Heart right ventricle (tissue), 16 donors: ENCODE results near the gene TYW3. TPM values are rescaled to one million over a fixed set of nuclear protein-coding genes. Genes with fewer than 3 reads are reported as not detected.

Experiments
- ATAC-seq, 8 donors: fragments of 200-7000 bp; cut with Tn5 transposase; one replicate each; pipeline ENCODE4 v1.9.1; 2020; ENCODE audit warnings: mild to moderate bottlenecking in 8 of 8, moderate library complexity in 8 of 8, moderate number of reproducible peaks in 1 of 8
- DNase-seq, 2 donors: peaks; one replicate each; pipeline ENCODE4 v3.0.0-alpha.2; 2020
- H3K27ac ChIP-seq, 10 donors: fragments of 200-600 bp; sonication (generic) in 2 of 10; one replicate each; pipeline versions ENCODE4 v1.5.0 to v1.8.0; 2020 to 2022; ENCODE audit warnings: mild to moderate bottlenecking in 3 of 10
- H3K27me3 ChIP-seq, 7 donors: fragments of 200-600 bp; one replicate each; pipeline ENCODE4 v1.8.0; 2021 to 2022; ENCODE audit warnings: mild to moderate bottlenecking in 2 of 7
- H3K36me3 ChIP-seq, 9 donors: fragments of 200-600 bp; sonication (generic) in 1 of 9; one replicate each; pipeline versions ENCODE4 v1.5.0 to v1.8.0; 2020 to 2022; ENCODE audit warnings: mild to moderate bottlenecking in 2 of 9
- H3K4me1 ChIP-seq, 9 donors: fragments of 200-600 bp; sonication (generic) in 1 of 9; one replicate each; pipeline versions ENCODE4 v1.5.0 to v1.8.0; 2020 to 2022; ENCODE audit warnings: mild to moderate bottlenecking in 4 of 9
- H3K4me3 ChIP-seq, 10 donors: fragments of 200-600 bp; sonication (generic) in 2 of 10; one replicate each; pipeline versions ENCODE4 v1.5.0 to v1.8.0; 2020 to 2022; ENCODE audit warnings: mild to moderate bottlenecking in 7 of 10, moderate library complexity in 2 of 10
- H3K9me3 ChIP-seq, 11 donors: fragments of 200-600 bp in 10 of 11; sonication (generic) in 2 of 11; one replicate each; pipeline versions ENCODE4 v1.5.0 to v1.8.0; 2013 to 2022; ENCODE audit warnings: mild to moderate bottlenecking in 2 of 11, control low read depth in 1 of 11, moderate library complexity in 1 of 11
- WGBS, 2 donors: extraction: QIAGEN DNeasy Blood & Tissue Kit; methylation state at CpG; one replicate each; pipeline ENCODE4 v1.1.7; 2013; ENCODE audit warnings: inconsistent platforms in 1 of 2; 5-methylcytosine and 5-hydroxymethylcytosine counted together
- intact Hi-C, 10 donors: fragments of 100-400 bp; cut with DNase I; formaldehyde crosslinking; loops; one replicate each; pipeline versions ENCODE4 v1.11.1 to v1.14.2; 2022
- polyA plus RNA-seq, 2 donors: library from polyadenylated mRNA; stranded (reverse); fragments of 200-250 nt; gene quantifications; one replicate each; pipeline ENCODE4 v1.2.3, GENCODE V29; 2013
- total RNA-seq, 10 donors: library from RNA; stranded (reverse); fragmentation: NEBNext Ultra II Directional in 3 of 10; extraction: Animal tissue kit (Norgen Biotek cat#: 25700) in 3 of 10; gene quantifications; one replicate each; pipeline versions ENCODE4 v1.2.1 to v1.2.4, GENCODE V29; 2021 to 2023
- TF ChIP-seq, protein P1 (sequence below), 9 donors: fragments of 200-600 bp; sonication (generic) in 2 of 9; IDR thresholded peaks; one replicate each; pipeline versions ENCODE4 v1.5.0 to v1.8.0; 2021 to 2022; ENCODE audit warnings: antibody characterized with exemption in 9 of 9, mild to moderate bottlenecking in 5 of 9, moderate library complexity in 1 of 9
- donor health status: Arrhythmogenic right ventricular cardiomyopathy.
- donor health status: ischemic (EF 13 %, LVEDD 7.1; RV severe dilation, severe dysfunction).
- donor health status: healthy with polysubstance abuse.
- donor health status: DM: no; HTN: yes; CAD: no.
- donor health status: DM: no; HTN: no; CAD: no.
- donor health status: ischemic (EF 25% LVEDD 6.9; RV normal size, moderate dysfunction).
- donor health status: ischemic (EF 25% LVEDD 5.7; RV mildly dilated, moderate dysfunction).
- donor health status: healthy.
- donor health status: DM: yes; HTN: yes; CAD: no.
- donor health status: Ischemic cardiomyopathy.
- donor health status: ischemic (EF 35%, LVEDD 5.7; RV mildly dilated, moderate dysfunction).
- donor health status: nonischemic (EF 11% LVEDD 7.7; RV severe dilation, severe dysfunction).
- donor health status: DM: yes; HTN: yes; CAD: no.
- donor health status: PGD.
- donor health status: ischemic (EF 29% LVEDD 5.4; RV normal size, mild dysfunction).
- donor health status: nonischemic (EF 23%, LVEDD 6.1; RV moderate dilation, normal function).

Gene TYW3
- total and polyA plus RNA-seq, 12 donors, result 9.9 to 32.2 (median 20.3) TPM

DNA sequence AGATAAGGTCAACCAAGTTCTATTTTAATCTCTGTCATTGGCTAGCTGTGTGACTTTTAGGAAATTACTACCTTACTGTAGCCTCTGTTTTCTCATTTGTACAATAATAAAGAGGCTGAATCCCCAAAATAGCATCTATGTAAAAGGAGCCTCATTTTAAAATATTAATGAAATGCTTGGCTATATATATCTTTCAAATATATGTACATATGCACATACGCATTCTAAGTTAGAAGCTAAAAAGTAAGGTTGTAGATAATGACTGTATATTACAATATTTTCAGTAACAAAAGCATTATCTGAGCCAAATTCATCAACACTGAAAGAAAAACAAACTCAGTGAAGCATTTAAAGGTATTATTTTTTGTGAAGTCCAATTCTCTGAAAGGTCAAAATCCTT lies 44.6 kb downstream of the TYW3 start:
- TF ChIP-seq, protein P1, sequence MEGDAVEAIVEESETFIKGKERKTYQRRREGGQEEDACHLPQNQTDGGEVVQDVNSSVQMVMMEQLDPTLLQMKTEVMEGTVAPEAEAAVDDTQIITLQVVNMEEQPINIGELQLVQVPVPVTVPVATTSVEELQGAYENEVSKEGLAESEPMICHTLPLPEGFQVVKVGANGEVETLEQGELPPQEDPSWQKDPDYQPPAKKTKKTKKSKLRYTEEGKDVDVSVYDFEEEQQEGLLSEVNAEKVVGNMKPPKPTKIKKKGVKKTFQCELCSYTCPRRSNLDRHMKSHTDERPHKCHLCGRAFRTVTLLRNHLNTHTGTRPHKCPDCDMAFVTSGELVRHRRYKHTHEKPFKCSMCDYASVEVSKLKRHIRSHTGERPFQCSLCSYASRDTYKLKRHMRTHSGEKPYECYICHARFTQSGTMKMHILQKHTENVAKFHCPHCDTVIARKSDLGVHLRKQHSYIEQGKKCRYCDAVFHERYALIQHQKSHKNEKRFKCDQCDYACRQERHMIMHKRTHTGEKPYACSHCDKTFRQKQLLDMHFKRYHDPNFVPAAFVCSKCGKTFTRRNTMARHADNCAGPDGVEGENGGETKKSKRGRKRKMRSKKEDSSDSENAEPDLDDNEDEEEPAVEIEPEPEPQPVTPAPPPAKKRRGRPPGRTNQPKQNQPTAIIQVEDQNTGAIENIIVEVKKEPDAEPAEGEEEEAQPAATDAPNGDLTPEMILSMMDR (IDR thresholded peaks at IDR 0.05), result no peak
- ATAC-seq (no peak), DNase-seq (no peak)
- Histone ChIP-seq H3K36me3 (no peaks in the 10 kb centered on the region), H3K27me3 (peaks cover 0 to 62% (median 16%) of the 10 kb centered on the region in 7 donors), H3K4me3 (no peak overlapping the region), H3K4me1 (no peaks in the 10 kb centered on the region), H3K27ac (no peak overlapping the region), H3K9me3 (no peaks in the 10 kb centered on the region)
- WGBS, 2 donors, result 92 to 93% methylated on average over 1 of the region's 1 CpG
- intact Hi-C loops, result loop anchor here in 1 of 10 donors (10.0 kb wide), 1 partner anchor 427 kb away; no protein-coding TSS in a partner anchor

DNA sequence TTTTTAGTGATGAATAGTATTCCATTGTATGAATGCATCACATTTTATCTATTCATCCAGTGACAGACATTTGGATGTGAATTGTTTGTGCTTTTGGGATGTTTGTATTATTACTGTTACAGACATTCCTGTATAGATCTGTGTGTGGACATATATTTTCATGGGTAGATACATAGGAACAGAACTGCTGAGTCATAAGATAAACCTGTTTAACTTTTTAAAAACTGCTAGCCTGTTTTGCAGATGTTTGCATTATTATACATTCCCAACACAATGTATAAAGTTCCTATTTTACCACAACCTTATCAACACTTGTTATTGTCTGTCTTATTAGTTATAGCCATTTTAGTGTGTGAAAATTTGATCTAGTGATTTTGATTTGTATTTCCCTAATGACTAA lies 46.8 kb downstream of the TYW3 start:
- Histone ChIP-seq H3K4me1 (no peaks in the 10 kb centered on the region), H3K36me3 (no peaks in the 10 kb centered on the region), H3K27me3 (peaks cover 0 to 50% (median 16%) of the 10 kb centered on the region in 7 donors), H3K27ac (no peak overlapping the region), H3K4me3 (no peak overlapping the region), H3K9me3 (no peaks in the 10 kb centered on the region)
- DNase-seq (no peak), ATAC-seq (no peak)
- TF ChIP-seq, protein P1 (IDR thresholded peaks at IDR 0.05), result no peak
- intact Hi-C loops, result loop anchor here in 1 of 10 donors (10.0 kb wide), 1 partner anchor 425 kb away; no protein-coding TSS in a partner anchor

DNA sequence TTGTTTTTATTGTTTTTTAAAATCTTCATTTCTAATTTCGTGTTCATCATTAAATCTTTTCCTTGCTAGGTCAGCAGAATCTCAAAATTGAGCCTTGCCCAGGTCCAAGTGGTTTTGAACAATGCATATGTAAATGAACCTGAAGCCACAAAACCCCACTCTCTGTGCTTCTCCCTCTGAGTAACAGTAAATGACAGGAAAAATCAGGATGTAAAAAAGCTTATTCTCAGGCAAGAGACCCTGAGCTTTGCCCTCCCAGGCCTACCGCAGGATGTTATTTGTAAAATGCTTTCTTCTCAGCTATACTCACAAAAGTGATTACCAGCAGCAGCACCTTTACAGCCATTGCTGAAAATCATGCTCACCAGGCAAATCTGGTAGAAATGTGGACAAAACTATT lies 47.6 kb downstream of the TYW3 start:
- Histone ChIP-seq H3K27me3 (peaks cover 0 to 42% (median 7%) of the 10 kb centered on the region in 7 donors), H3K27ac (no peak overlapping the region), H3K36me3 (no peaks in the 10 kb centered on the region), H3K4me1 (no peaks in the 10 kb centered on the region), H3K9me3 (no peaks in the 10 kb centered on the region), H3K4me3 (no peak overlapping the region)
- ATAC-seq (no peak), DNase-seq (no peak)
- TF ChIP-seq, protein P1 (IDR thresholded peaks at IDR 0.05), result no peak
- WGBS, 2 donors, result 57 to 58% methylated on average over 2 of the region's 2 CpGs
- intact Hi-C loops, result no loop called here

DNA sequence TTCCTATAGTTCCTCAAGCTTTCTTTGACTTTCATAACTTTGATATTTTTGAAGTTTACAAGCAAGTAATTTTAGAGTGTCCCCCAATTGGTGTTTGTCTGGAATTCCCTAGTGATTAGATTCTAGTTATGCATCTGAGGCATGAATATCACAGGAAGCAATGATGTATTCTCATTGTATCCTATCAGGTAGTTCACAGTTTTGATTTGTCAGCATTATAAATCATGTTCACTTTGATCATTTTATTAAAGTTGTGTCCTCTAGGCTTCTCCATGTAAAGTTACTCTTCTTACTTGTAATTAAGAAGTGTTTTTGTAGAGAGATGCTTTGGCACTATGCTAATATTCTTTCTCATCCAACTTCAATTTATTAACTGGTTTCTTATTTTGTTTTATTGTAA lies 53.0 kb downstream of the TYW3 start:
- peaks cover 0 to 3% (median 0%) of the 10 kb centered on the region in 11 donors for H3K9me3 ChIP-seq
- H3K4me3 ChIP-seq, result no peak overlapping the region
- DNase-seq (no peak), ATAC-seq (no peak)
- H3K36me3 ChIP-seq, result no peaks in the 10 kb centered on the region
- TF ChIP-seq, protein P1 (IDR thresholded peaks at IDR 0.05), result no peak
- peaks cover 0 to 12% (median 6%) of the 10 kb centered on the region in 7 donors for H3K27me3 ChIP-seq
- intact Hi-C loops, result no loop called here
- no peaks in the 10 kb centered on the region for H3K4me1 ChIP-seq
- no peak overlapping the region for H3K27ac ChIP-seq
